HG03520 (cell line): ENCODE measurements around the gene VMP1.

ENCODE experiments used
- ATAC-seq: cut with Tn5 transposase; IDR thresholded peaks from one replicate; pipeline ENCODE4 v1.9.1; 2021; ENCODE audit warnings: mild to moderate bottlenecking, moderate library complexity; ENCODE audit not compliant: unreplicated experiment

VMP1 gene

GRCh38 chr17:59707149-59707970 lies at the start of gene VMP1, which contains the start of gene PTRH2:
VMP1 (plus strand) TSS chr17:59707654; CDS start chr17:59731447, 23,793 bp downstream.
PTRH2 (minus strand) TSS chr17:59707430; CDS start chr17:59697978, 9,452 bp downstream.
- peak; percentile 91 for ATAC-seq

- ATAC-seq, result no peak
These were observed 41.2 kb upstream of the VMP1 start for GRCh38 chr17:59666235-59666634.

- no peak for ATAC-seq
These were observed 38.6 kb upstream of the VMP1 start for GRCh38 chr17:59668816-59669215.

GRCh38 chr17:59669411-59669810 lies 38.0 kb upstream of the VMP1 start:
- ATAC-seq, result no peak

GRCh38 chr17:59669944-59670343 lies 37.5 kb upstream of the VMP1 start:
- no peak for ATAC-seq

GRCh38 chr17:59671386-59671785 lies 36.1 kb upstream of the VMP1 start:
- no peak for ATAC-seq

GRCh38 chr17:59675231-59675630 lies 32.2 kb upstream of the VMP1 start:
- no peak for ATAC-seq

GRCh38 chr17:59676716-59677115 lies 30.7 kb upstream of the VMP1 start:
- no peak for ATAC-seq

- ATAC-seq, result no peak
These were observed 28.5 kb upstream of the VMP1 start for GRCh38 chr17:59678918-59679317.

- ATAC-seq, result no peak
These were observed 27.1 kb upstream of the VMP1 start for GRCh38 chr17:59680314-59680713.

- no peak for ATAC-seq
These were observed 24.2 kb upstream of the VMP1 start for GRCh38 chr17:59683283-59683682.

- no peak for ATAC-seq
These were observed 22.5 kb upstream of the VMP1 start for GRCh38 chr17:59684967-59685366.

- no peak for ATAC-seq
These were observed 19.4 kb upstream of the VMP1 start for GRCh38 chr17:59688008-59688407.

GRCh38 chr17:59688496-59688895 lies 19.0 kb upstream of the VMP1 start:
- ATAC-seq, result no peak

GRCh38 chr17:59693582-59693981 lies 13.9 kb upstream of the VMP1 start:
- no peak for ATAC-seq

GRCh38 chr17:59694344-59694743 lies 13.1 kb upstream of the VMP1 start:
- no peak for ATAC-seq

GRCh38 chr17:59695945-59696681 lies 11.3 kb upstream of the VMP1 start:
- no peak for ATAC-seq

- ATAC-seq, result no peak
These were observed 10.7 kb upstream of the VMP1 start for GRCh38 chr17:59696682-59697277.

GRCh38 chr17:59698143-59698542 lies 9.3 kb upstream of the VMP1 start:
- ATAC-seq, result no peak

- no peak for ATAC-seq
These were observed 8.2 kb upstream of the VMP1 start for GRCh38 chr17:59699218-59699617.

GRCh38 chr17:59699786-59700185 lies 7.7 kb upstream of the VMP1 start:
- no peak for ATAC-seq

GRCh38 chr17:59702304-59702703 lies 5.2 kb upstream of the VMP1 start:
- ATAC-seq, result no peak
